BLaER1 (cell line): Measurements from ENCODE around the gene TEAD4.
A peak's percentile ranks its signal among the peaks of the same experiment; 100 is the strongest.

Source experiments
- H3K27ac ChIP-seq: shearing (Covaris generic); formaldehyde crosslinking; 2 replicates; pipeline ENCODE4 v1.8.1; 2022
- H3K27me3 ChIP-seq: shearing (Covaris generic); formaldehyde crosslinking; 2 replicates; pipeline ENCODE4 v1.8.1; 2022
- H3K36me3 ChIP-seq: shearing (Covaris generic); formaldehyde crosslinking; 2 replicates; pipeline ENCODE4 v1.8.1; 2022
- H3K4me1 ChIP-seq: shearing (Covaris generic); formaldehyde crosslinking; 2 replicates; pipeline ENCODE4 v1.8.1; 2022
- H3K4me2 ChIP-seq: shearing (Covaris generic); formaldehyde crosslinking; 2 replicates; pipeline ENCODE4 v1.8.1; 2022
- H3K4me3 ChIP-seq: shearing (Covaris generic); formaldehyde crosslinking; 2 replicates; pipeline ENCODE4 v1.8.1; 2022
- H3K9ac ChIP-seq: shearing (Covaris generic); formaldehyde crosslinking; 2 replicates; pipeline ENCODE4 v1.8.1; 2022
- H3K9me3 ChIP-seq: shearing (Covaris generic); formaldehyde crosslinking; 2 replicates; pipeline ENCODE4 v1.8.1; 2022
- H4K20me1 ChIP-seq: shearing (Covaris generic); formaldehyde crosslinking; 2 replicates; pipeline ENCODE4 v1.8.1; 2022
- Cebpa-rat ChIP-seq: shearing (Covaris generic); IDR thresholded peaks from 2 replicates; pipeline ENCODE4 v1.8.1; 2022

The TEAD4 gene

DNA sequence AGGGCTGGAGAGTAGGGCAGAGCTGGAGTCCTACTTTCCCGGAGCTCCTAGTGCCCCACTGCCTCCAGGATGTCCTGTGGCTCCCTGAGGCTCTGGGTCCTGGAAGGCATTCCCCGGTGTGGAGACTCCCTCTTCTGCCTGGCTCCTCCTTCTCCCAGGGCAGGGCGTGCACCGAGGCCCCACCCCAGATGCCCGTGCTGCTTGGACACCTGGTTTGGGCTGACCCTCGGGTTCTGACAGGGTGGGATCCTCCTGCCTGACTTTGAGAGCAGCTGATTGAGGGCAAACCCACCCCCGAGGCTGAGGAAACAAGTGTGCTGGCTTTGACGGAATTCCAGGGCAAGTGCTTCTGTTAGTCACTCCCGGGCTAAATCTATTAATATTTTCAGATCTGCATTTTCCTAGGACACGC, 15.4 kb downstream of the TEAD4 start:
- Histone ChIP-seq H4K20me1 (peaks cover 59% of the 10 kb centered on the region), H3K27me3 (no peaks in the 10 kb centered on the region), H3K4me1 (peaks cover 18% of the 10 kb centered on the region), H3K36me3 (peaks cover 48% of the 10 kb centered on the region), H3K27ac (no peak overlapping the region), H3K9me3 (no peaks in the 10 kb centered on the region), H3K9ac (no peak overlapping the region), H3K4me2 (no peak overlapping the region), H3K4me3 (no peak overlapping the region)
- TF ChIP-seq Cebpa-rat, result no peak

DNA sequence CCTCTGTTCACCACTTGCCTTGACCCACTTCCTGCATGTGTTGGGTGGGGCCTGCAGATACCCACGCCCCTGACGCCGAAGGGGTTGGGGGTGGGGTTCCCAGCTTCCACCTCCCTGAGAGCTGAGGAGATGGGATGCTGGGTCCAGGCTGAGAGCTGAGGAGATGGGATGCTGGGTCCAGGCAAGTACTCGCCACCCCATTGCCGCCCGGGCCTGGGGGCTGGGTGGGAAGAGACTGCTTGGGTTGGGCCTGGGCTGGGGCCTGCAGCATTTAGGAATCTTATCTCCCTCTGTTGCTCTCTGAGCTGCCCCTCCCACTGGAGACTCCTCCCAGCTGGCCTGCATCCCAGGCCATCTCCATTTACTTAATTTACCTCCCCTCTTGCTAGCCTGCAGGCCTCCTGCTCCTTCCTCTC, 17.4 kb downstream of the TEAD4 start:
- Histone ChIP-seq H3K4me3 (no peak overlapping the region), H3K27ac (no peak overlapping the region), H3K27me3 (no peaks in the 10 kb centered on the region), H3K9me3 (no peaks in the 10 kb centered on the region), H3K36me3 (peaks cover 57% of the 10 kb centered on the region), H3K9ac (no peak overlapping the region), H4K20me1 (peaks cover 59% of the 10 kb centered on the region), H3K4me2 (no peak overlapping the region), H3K4me1 (no peaks in the 10 kb centered on the region)
- no peak for TF ChIP-seq Cebpa-rat

DNA sequence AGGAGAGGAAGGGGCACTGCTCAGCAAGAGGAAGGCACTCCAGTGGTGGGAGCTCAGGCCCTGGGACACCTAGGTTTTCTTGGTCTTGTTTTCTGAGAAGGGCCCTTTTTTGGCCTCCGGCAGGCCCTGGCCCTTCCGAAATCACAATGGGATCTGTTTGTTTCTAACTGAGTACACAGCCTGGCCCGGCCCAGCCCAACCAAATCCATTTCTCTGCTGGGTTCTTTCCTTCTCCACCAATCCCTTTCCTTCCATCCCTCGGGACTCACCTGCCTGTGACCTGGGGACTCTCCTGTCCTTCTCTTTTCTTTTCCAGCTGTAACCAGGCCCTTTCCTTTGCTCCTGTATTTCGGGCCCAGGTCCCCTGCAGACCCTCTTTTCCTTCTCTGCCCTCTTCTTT, 18.6 kb downstream of the TEAD4 start:
- no peak for TF ChIP-seq Cebpa-rat
- Histone ChIP-seq H3K4me3 (no peak overlapping the region), H3K4me2 (no peak overlapping the region), H4K20me1 (peaks cover 71% of the 10 kb centered on the region), H3K9me3 (no peaks in the 10 kb centered on the region), H3K9ac (no peak overlapping the region), H3K4me1 (no peaks in the 10 kb centered on the region), H3K27me3 (no peaks in the 10 kb centered on the region), H3K36me3 (peaks cover 59% of the 10 kb centered on the region), H3K27ac (no peak overlapping the region)

DNA sequence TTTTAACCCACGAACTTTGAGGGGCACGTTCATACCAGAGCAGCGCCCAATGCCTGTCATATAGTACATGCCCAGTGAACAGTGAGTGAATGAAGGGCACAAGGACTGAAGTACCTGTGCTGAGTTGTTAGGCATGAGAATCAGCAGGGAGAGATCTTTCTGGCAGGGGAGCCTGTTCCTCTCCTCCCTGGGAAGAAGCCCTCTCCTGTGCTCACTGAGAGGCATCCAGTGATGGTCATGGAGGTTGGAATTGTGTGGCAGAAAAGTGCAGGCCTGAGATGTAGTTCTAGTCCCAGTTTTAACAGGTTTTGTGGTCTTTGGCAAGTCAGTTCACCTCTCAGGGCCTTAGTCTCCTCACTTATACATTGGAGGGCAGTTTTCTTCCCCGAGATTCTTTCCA, 20.6 kb downstream of the TEAD4 start:
- H4K20me1 ChIP-seq, result peaks cover 57% of the 10 kb centered on the region
- no peak overlapping the region for H3K4me3 ChIP-seq
- no peak overlapping the region for H3K27ac ChIP-seq
- no peaks in the 10 kb centered on the region for H3K27me3 ChIP-seq
- TF ChIP-seq Cebpa-rat, result no peak
- H3K9ac ChIP-seq, result no peak overlapping the region
- H3K9me3 ChIP-seq, result no peaks in the 10 kb centered on the region
- H3K4me1 ChIP-seq, result peaks cover 15% of the 10 kb centered on the region
- no peak overlapping the region for H3K4me2 ChIP-seq
- peaks cover 57% of the 10 kb centered on the region for H3K36me3 ChIP-seq

DNA sequence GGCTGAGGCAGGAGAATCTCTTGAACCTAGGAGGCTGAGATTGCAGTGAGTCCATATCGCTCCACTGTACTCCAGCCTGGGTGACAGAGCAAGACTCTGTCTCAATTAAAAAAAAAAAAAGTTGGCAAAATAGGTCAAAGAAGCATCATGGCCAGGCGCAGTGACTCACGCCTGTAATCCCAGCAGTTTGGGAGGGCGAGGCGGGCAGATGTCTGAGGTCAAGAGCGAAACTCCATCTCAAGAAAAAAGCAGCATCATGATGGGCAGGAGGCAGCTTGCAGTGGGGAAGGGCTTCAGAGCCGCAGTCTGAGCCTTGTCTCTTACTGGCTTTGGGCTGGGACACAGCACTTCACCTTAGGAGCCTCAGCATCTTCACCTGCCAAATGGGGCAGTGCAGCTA, 21.4 kb downstream of the TEAD4 start:
- H3K27ac ChIP-seq, result no peak overlapping the region
- no peak overlapping the region for H3K4me3 ChIP-seq
- no peak overlapping the region for H3K9ac ChIP-seq
- H3K9me3 ChIP-seq, result 0 out of 2 replicates have a peak, but pooled peaks cover 3% of the 10 kb centered on the region
- no peak overlapping the region for H3K4me2 ChIP-seq
- H3K36me3 ChIP-seq, result peaks cover 59% of the 10 kb centered on the region
- peaks cover 15% of the 10 kb centered on the region for H3K4me1 ChIP-seq
- H3K27me3 ChIP-seq, result no peaks in the 10 kb centered on the region
- no peak for TF ChIP-seq Cebpa-rat
- peaks cover 57% of the 10 kb centered on the region for H4K20me1 ChIP-seq

DNA sequence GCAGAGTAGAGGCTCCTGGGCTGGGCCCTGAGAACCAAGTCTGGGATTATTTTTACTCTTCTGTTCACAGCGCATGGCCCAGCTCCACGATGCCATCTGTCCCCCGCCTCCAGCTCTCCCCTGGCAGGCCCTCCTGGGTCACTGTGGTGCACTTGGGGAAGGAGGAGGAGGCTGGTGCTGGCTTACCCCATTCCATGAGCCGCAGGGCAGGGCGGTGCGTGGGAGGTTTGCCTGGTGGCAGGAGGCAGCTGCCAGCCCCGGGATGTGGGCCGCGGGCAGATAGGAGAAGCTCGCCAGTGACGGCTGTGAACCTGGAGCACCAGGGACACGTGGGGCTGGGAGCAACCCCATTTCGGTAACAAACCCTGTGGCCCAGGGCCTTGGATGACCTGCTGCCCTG, 23.2 kb downstream of the TEAD4 start:
- no peak overlapping the region for H3K4me2 ChIP-seq
- H3K4me3 ChIP-seq, result no peak overlapping the region
- no peak overlapping the region for H3K9ac ChIP-seq
- peaks cover 15% of the 10 kb centered on the region for H3K4me1 ChIP-seq
- H3K36me3 ChIP-seq, result peaks cover 74% of the 10 kb centered on the region
- peaks cover 20% of the 10 kb centered on the region for H3K9me3 ChIP-seq
- H3K27me3 ChIP-seq, result no peaks in the 10 kb centered on the region
- no peak for TF ChIP-seq Cebpa-rat
- no peak overlapping the region for H3K27ac ChIP-seq
- H4K20me1 ChIP-seq, result peaks cover 46% of the 10 kb centered on the region

DNA sequence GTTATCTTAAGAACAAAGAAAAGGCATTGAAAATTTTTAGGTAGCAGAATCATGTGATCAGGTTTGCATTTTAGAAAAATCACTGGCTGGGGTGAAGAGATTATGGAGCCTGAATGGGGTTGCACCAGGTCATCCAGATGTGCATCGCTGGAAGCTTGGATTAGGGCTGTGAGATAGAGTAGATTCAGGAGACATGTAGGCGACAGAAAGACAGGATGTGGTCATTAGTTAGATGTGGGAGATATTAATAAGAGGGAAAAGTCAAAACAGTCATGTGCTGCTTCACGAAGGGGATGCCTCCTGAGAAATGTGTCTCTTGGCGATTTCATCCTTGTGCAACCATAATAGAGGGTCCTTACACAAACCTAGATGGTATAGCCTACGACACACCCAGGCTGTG, 25.1 kb downstream of the TEAD4 start:
- Histone ChIP-seq H3K36me3 (peaks cover 81% of the 10 kb centered on the region), H3K4me3 (no peak overlapping the region), H4K20me1 (peaks cover 36% of the 10 kb centered on the region), H3K4me1 (peaks cover 15% of the 10 kb centered on the region), H3K4me2 (peak overlapping the region; percentile 29), H3K9me3 (peaks cover 34% of the 10 kb centered on the region), H3K27ac (no peak overlapping the region), H3K27me3 (no peaks in the 10 kb centered on the region), H3K9ac (no peak overlapping the region)
- no peak for TF ChIP-seq Cebpa-rat

DNA sequence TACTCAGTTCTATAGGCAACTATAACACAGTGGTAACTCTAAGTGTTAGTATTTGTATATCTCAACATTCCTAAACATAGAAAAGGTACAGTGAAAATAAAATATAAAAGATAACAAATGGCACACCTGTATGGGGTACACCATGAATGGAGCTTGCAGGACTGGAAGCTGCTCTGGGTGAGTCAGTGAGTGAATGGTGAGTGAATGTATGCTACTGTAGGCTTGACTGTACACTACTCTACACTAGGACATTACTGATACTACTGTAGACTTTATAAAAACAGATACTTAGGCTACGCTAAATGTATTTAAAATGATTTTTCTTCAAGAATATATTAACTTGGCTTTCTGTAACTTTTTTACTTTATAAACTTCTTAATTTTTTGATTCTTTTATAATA, 25.5 kb downstream of the TEAD4 start:
- no peak for TF ChIP-seq Cebpa-rat
- peaks cover 15% of the 10 kb centered on the region for H3K4me1 ChIP-seq
- H4K20me1 ChIP-seq, result peaks cover 35% of the 10 kb centered on the region
- H3K4me3 ChIP-seq, result no peak overlapping the region
- H3K27ac ChIP-seq, result no peak overlapping the region
- peak overlapping the region; percentile 29; the same call in 1 of the 2 replicates for H3K4me2 ChIP-seq
- H3K27me3 ChIP-seq, result no peaks in the 10 kb centered on the region
- no peak overlapping the region for H3K9ac ChIP-seq
- H3K36me3 ChIP-seq, result peaks cover 81% of the 10 kb centered on the region
- peaks cover 39% of the 10 kb centered on the region for H3K9me3 ChIP-seq

DNA sequence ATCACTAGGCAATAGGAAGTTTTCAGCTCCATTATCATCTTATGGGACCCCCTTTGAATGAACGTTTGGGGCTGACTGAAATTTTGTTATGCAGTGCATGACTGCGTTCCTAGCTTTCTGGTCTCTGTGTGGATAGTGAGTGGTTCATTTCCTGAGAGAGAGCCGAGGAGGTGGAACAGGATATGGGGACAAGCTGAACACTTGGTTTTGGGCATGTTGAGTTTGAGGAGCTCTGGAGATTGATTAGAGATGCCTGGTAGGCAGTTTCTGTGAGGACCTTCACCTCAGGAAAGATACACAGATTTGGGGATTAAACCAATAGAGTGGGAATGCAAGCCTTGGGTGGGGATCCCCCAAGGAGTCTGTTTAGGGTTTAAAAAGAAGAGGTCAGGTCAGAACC, 27.7 kb downstream of the TEAD4 start:
- H3K9me3 ChIP-seq, result peaks cover 41% of the 10 kb centered on the region
- H3K4me3 ChIP-seq, result no peak overlapping the region
- H3K4me2 ChIP-seq, result no peak overlapping the region
- H3K27me3 ChIP-seq, result no peaks in the 10 kb centered on the region
- H3K9ac ChIP-seq, result no peak overlapping the region
- peaks cover 19% of the 10 kb centered on the region for H4K20me1 ChIP-seq
- no peak for TF ChIP-seq Cebpa-rat
- no peak overlapping the region for H3K27ac ChIP-seq
- H3K36me3 ChIP-seq, result peaks cover 65% of the 10 kb centered on the region
- peaks cover 15% of the 10 kb centered on the region for H3K4me1 ChIP-seq

DNA sequence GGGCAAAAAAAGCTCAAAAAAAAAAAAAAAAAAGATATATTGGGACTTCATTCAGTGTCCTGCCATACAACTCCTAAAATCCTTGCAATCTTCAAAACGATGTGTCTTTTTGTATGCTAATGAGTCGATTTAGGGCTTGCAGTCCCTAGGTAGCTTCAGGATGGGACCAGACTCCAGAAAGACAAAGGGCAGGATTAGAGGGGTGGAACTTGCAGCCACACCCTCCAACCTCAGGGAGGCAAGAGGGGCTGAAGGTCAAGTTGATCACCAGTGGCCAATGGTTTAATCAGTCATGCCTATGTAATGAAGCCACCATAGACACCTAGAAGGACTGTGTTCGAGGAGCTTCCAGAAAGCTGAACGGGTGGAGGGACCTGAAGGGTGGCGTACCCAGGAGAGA, 29.3 kb downstream of the TEAD4 start:
- Histone ChIP-seq H4K20me1 (peaks cover 22% of the 10 kb centered on the region; the same call in 1 of the 2 replicates), H3K27me3 (no peaks in the 10 kb centered on the region), H3K4me2 (no peak overlapping the region), H3K9ac (no peak overlapping the region), H3K9me3 (peaks cover 41% of the 10 kb centered on the region), H3K4me1 (peaks cover 11% of the 10 kb centered on the region), H3K36me3 (peaks cover 63% of the 10 kb centered on the region), H3K27ac (no peak overlapping the region), H3K4me3 (no peak overlapping the region)
- TF ChIP-seq Cebpa-rat, result no peak

DNA sequence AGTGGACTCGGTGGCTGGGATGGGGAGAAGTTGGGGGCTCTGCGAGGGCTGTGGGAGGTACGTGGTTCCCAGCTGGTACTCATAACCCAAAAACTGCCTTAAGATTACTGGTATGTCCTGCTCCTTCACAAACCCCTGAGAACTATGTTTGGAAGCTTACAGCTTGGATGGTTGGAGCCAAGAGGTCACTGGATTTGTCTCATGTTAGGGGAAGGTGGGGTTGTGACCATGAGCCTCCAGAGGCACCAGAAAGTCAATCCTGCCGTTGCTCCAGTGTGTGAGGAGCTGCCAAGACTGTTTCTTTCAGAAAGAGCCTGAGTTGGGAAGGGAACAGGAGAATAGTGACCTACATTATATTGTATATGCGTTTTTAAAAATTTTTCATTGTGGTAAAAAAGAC, 33.5 kb downstream of the TEAD4 start:
- Histone ChIP-seq H3K9me3 (peaks cover 21% of the 10 kb centered on the region), H3K27me3 (no peaks in the 10 kb centered on the region), H4K20me1 (peaks cover 40% of the 10 kb centered on the region), H3K4me1 (no peaks in the 10 kb centered on the region; the same call in 1 of the 2 replicates), H3K9ac (no peak overlapping the region), H3K4me2 (no peak overlapping the region), H3K4me3 (no peak overlapping the region), H3K36me3 (peaks cover 69% of the 10 kb centered on the region), H3K27ac (no peak overlapping the region)
- no peak for TF ChIP-seq Cebpa-rat
